ENCODE results near the gene PEAK3. TPM values are rescaled to one million over a fixed set of nuclear protein-coding genes. Genes with fewer than 3 reads are reported as not detected.

Gene PEAK3
- total and polyA plus RNA-seq, 9 donors = 0.10 to 0.62 (median 0.26) TPM; not detected in 3

DNA sequence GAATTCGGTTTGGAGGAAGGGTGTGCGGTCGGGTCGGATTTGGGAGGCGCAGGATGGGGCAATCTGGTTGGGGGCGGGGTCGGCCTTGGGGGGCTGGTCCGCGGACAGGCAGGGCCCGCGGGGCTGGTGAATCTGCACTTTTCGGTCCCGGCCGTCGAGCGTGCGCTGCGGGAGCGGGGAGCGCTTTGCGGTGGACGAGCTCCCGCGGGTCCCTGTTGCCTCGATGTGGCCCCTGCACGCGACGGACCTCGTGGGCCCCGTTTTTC is 11.9 kb downstream of the PEAK3 start:
- Histone ChIP-seq H3K27ac (peak overlapping the region; percentile 95 to 99), H3K4me3 (peak overlapping the region; percentile 98), H3K9me3 (no peaks in the 10 kb centered on the region), H3K4me1 (ENCODE audit: insufficient read depth) (peaks cover 15% of the 10 kb centered on the region), H3K27me3 (no peaks in the 10 kb centered on the region), H3K36me3 (no peaks in the 10 kb centered on the region)
- intact Hi-C loops (cut with DNase I) = loop anchor here (2.0 to 10.0 kb wide), 8 partner anchors 33 to 345 kb away; partner anchors contain the start of genes PLEKHJ1 (in 3 of the 4), SF3A2 (in 3 of the 4), DOT1L (in 2 of the 4) and AP3D1 (in 1 of the 4)
- TF ChIP-seq, protein P1, sequence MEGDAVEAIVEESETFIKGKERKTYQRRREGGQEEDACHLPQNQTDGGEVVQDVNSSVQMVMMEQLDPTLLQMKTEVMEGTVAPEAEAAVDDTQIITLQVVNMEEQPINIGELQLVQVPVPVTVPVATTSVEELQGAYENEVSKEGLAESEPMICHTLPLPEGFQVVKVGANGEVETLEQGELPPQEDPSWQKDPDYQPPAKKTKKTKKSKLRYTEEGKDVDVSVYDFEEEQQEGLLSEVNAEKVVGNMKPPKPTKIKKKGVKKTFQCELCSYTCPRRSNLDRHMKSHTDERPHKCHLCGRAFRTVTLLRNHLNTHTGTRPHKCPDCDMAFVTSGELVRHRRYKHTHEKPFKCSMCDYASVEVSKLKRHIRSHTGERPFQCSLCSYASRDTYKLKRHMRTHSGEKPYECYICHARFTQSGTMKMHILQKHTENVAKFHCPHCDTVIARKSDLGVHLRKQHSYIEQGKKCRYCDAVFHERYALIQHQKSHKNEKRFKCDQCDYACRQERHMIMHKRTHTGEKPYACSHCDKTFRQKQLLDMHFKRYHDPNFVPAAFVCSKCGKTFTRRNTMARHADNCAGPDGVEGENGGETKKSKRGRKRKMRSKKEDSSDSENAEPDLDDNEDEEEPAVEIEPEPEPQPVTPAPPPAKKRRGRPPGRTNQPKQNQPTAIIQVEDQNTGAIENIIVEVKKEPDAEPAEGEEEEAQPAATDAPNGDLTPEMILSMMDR (IDR thresholded peaks at IDR 0.05) = no peak
- 1% methylated on average over 27 to 30 of the region's 30 CpGs for WGBS, 3 donors
- DNase-seq = peak; percentile 61 to 80 (median 72)

GRCh38 chr19:2269244-2270156 is 12.5 kb downstream of the PEAK3 start:
- TF ChIP-seq, protein P1 (IDR thresholded peaks at IDR 0.05) = peak in 2 of 3 donors; percentile 63 to 77
- TF ChIP-seq EP300 (IDR thresholded peaks at IDR 0.05) (no peak), POLR2A (IDR thresholded peaks at IDR 0.05) (peak; percentile 100)
- no peaks in the 10 kb centered on the region for H3K36me3 ChIP-seq
- DNase-seq = peak; percentile 98 to 99 (median 99)
- 0 to 1% (median 1%) methylated on average over 83 to 103 of the region's 103 CpGs for WGBS, 3 donors
- intact Hi-C loops (cut with DNase I) = loop anchor here (2.0 to 10.0 kb wide), 8 partner anchors 32 to 345 kb away; partner anchors contain the start of genes PLEKHJ1 (in 3 of the 4), SF3A2 (in 3 of the 4), DOT1L (in 2 of the 4) and AP3D1 (in 1 of the 4)
- peak overlapping the region; percentile 98 for H3K4me3 ChIP-seq
- H3K4me1 ChIP-seq (ENCODE audit: insufficient read depth) = peaks cover 15% of the 10 kb centered on the region
- H3K27me3 ChIP-seq = no peaks in the 10 kb centered on the region
- H3K27ac ChIP-seq = peak overlapping the region; percentile 95 to 99
- no peaks in the 10 kb centered on the region for H3K9me3 ChIP-seq

- peaks cover 11% of the 10 kb centered on the region for H3K4me1 ChIP-seq (ENCODE audit: insufficient read depth)
- 0 to 1% (median 1%) methylated on average over 19 of the region's 19 CpGs for WGBS, 3 donors
- no peaks in the 10 kb centered on the region for H3K9me3 ChIP-seq
- intact Hi-C loops (cut with DNase I) = no loop called here
- H3K36me3 ChIP-seq = no peaks in the 10 kb centered on the region
- peak overlapping the region; percentile 46 to 56 for H3K27ac ChIP-seq
- TF ChIP-seq EP300 (IDR thresholded peaks at IDR 0.05) (no peak), POLR2A (IDR thresholded peaks at IDR 0.05) (no peak)
- TF ChIP-seq, protein P1 (IDR thresholded peaks at IDR 0.05) = no peak
- no peak for DNase-seq
- peak overlapping the region; percentile 72 for H3K4me3 ChIP-seq
- no peaks in the 10 kb centered on the region for H3K27me3 ChIP-seq
Observed at GRCh38 chr19:2268861-2269243, 13.1 kb downstream of the PEAK3 start.

- TF ChIP-seq, protein P1 (IDR thresholded peaks at IDR 0.05) = no peak
- TF ChIP-seq POLR2A (IDR thresholded peaks at IDR 0.05) = no peak
- no peak for TF ChIP-seq EP300 (IDR thresholded peaks at IDR 0.05)
- intact Hi-C loops (cut with DNase I) = no loop called here
- H3K4me3 ChIP-seq = peak overlapping the region; percentile 72
- H3K27me3 ChIP-seq = no peaks in the 10 kb centered on the region
- 29 to 51% (median 32%) methylated on average over 4 of the region's 4 CpGs for WGBS, 3 donors
- no peaks in the 10 kb centered on the region for H3K36me3 ChIP-seq
- DNase-seq = no peak
- H3K9me3 ChIP-seq = no peaks in the 10 kb centered on the region
- H3K27ac ChIP-seq = no peak overlapping the region
- H3K4me1 ChIP-seq (ENCODE audit: insufficient read depth) = peaks cover 10% of the 10 kb centered on the region
Observed at GRCh38 chr19:2268480-2268830, 13.5 kb downstream of the PEAK3 start.
